GM12872 (cell line): ENCODE data around the gene ROR2.

Experiments used
- TF ChIP-seq, protein P1 (sequence below): IDR thresholded peaks from 3 replicates; pipeline ENCODE4 v1.5.1; 2011; ENCODE audit warnings: low read depth, mild to moderate bottlenecking, low read length, moderate library complexity; ENCODE audit not compliant: insufficient read depth

Gene ROR2

DNA sequence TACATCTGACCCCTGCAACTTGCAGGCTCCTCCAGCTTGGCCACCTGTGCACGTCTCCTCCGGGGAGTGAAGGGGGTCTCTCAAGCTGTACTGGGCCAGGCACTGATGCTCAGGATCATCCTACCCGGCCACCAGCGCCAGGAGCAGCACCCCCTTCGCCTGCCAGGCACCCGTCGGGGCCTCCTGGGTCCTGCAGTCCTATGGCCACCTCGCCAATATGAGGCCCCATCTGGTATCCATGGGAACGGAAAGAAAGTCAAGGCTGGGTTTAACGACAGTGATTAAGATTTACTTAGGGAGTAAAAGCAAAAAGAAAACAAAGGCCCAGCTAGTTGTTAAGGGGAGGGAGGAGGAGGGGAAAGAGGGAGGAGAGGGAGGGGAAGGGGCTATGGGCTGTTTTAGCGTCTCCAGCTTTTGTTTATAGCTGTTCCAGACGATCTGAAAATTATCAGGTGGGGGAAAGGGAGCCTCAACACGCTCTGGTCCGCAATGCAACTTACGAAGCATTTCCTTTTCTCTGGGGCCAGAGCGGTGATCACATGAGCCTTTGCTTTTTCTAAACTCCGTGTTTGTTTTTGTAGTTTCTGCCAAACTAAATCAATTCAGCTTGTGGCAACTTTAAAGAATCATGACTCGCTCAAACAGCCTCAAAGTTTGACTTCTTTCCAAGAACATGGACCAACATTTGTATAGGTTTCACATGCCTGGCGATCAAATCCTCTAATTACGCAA is 132.4 kb downstream of the ROR2 start:
- TF ChIP-seq, protein P1, sequence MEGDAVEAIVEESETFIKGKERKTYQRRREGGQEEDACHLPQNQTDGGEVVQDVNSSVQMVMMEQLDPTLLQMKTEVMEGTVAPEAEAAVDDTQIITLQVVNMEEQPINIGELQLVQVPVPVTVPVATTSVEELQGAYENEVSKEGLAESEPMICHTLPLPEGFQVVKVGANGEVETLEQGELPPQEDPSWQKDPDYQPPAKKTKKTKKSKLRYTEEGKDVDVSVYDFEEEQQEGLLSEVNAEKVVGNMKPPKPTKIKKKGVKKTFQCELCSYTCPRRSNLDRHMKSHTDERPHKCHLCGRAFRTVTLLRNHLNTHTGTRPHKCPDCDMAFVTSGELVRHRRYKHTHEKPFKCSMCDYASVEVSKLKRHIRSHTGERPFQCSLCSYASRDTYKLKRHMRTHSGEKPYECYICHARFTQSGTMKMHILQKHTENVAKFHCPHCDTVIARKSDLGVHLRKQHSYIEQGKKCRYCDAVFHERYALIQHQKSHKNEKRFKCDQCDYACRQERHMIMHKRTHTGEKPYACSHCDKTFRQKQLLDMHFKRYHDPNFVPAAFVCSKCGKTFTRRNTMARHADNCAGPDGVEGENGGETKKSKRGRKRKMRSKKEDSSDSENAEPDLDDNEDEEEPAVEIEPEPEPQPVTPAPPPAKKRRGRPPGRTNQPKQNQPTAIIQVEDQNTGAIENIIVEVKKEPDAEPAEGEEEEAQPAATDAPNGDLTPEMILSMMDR, result no peak

DNA sequence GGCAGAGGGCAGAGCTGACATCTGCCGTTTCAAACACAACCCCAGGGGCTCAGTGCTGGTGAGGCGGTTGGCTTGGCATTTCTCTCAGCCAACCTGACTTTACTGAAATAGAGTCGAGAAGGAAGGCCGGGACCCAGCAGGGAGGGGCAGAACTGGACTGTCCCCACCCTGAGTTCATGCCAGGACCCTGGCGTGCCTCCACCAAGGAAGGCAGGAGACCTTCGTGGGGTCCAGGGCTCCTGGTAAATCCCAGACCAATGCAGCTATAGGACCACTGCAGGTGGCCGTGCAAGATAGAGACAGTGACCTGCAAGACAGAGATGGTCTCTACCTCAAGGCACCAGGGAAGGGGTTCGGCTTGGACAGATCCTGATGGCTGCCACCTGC is 132.9 kb downstream of the ROR2 start:
- TF ChIP-seq, protein P1, result no peak

DNA sequence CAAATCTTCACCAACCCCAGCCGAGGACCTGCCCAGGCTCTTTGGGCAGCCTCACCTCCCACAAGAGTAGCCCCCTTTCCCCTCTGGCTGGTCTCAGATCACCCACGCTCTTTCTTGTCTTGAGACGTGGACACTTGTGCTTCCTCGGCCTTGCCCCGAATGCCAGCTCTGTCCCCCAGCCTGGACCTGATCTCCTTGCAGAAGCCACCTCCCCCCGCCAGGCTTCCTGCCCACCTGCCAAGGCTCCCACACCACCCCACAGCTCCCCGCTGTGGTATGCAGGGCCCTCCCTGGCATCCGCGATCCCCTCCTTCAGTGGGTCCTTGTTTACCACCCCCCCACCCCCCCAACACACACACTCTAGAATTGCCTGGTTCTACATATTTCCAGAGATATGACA is 133.7 kb downstream of the ROR2 start:
- TF ChIP-seq, protein P1, result no peak

DNA sequence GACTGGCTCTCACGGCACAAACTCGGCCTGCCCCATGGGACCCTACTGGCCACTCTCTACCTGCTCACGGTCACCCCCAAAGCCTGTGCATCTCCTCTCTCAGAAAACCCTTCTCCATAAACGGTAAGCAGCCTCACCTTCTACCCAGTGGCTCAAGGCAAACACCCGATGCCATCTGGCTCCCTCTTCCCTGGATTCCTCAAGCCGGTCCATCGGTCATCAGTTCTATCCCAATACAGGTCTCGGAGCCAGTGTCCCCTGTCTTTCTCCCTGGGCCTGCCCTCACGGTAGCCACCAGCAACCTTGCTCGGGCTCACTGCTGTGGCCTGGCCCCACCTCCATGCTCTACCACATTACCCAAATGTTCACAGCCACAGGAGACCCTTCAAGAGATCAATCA is 134.1 kb downstream of the ROR2 start:
- TF ChIP-seq, protein P1, result no peak

DNA sequence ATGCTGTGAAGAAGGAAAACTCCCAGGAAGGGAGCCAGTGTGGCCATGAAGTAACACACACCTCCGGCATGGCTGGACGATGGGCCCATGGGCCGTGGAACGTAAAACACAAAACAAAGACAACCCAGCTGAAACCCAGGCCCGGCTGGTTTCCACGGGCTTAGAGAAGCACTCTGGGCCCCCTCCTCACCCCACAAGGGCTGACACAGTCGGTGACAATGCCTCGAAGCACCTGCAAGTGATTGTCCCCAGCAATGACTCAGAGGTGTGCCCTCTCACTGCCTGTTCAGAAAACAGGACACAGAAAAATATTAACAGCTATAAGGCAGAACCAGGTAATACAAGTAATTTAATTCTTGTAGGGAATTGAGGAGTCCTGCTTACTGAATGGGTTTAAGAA is 135.3 kb downstream of the ROR2 start:
- TF ChIP-seq, protein P1, result no peak

DNA sequence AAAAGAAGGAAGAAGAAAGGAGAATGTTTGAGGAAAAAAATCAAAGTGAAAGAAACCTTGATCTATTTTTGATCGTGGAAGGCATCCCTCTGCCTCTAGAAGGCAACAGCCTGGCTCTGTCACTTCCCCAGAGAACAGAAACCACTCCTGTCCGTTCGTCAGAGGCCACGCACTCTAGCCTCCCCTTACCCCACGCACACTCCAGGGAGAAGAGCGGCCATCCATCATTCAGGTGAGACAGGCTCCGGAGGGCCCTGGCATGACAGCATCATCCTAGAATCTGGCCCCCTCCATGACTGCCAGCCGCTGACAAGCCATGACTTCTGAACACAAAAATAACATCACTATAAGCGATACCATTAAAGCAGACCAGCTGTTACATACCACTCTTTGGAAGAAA is 135.8 kb downstream of the ROR2 start:
- TF ChIP-seq, protein P1, result no peak

DNA sequence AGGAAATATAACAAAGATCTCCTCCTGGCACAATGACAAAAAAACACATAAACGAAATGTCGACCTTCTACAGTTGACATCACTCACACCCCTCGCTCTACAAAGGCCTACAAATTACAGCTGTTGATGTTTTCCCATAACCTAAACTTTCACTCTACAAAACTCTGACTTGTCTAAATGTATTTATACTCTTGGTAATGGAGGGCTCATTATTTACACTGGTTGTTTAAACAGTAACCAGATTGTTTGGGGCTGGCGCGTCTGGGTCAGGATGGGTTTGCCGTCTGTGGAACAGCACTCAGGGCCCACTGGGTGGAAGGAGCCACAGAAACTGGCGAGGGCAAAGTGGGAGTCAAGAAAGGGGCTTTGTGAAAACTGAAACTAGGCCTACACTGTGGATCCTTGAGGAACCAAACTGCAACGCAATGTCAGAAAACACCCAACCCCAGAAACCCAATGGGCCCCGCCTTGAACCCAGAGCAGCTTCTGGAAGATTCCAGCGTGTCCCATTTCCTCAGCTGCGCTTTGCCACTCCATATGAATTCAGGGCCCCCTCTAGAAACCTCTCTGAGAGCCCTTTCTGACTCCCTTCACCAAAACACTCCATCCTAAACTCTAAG is 136.7 kb downstream of the ROR2 start:
- TF ChIP-seq, protein P1, result no peak
